Measurements from ENCODE around the gene SPATA31E1.
"Not testable (repeated sequence)": the region's sequence is repeated elsewhere in the genome, so short reads cannot be mapped to it uniquely, and the experiment has no call there.

SPATA31E1 gene

DNA sequence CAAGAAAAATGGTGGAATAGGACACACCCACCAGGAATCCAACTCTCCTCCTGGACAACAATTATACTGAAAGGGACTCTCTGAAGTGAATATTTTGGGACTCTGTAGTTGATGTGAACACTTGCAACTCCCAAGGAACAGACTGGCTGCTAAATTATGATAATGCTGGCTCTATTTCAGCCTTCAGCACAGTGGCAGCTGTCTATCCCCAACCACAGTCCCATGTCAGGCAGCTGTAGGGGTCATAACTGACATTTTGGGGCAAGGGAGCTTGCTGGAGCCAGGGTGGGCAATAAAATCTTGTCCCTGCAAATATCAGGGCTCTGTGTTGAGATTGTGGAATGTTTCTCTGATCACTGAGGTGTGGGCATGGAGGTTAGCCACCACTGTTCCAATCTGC is 14.2 kb downstream of the SPATA31E1 start:
- Histone ChIP-seq H3K4me1 (ENCODE audit: control insufficient read depth, insufficient read depth, low read length) (no peaks in the 10 kb centered on the region), H3K27ac (ENCODE audit: low read depth, low read length) (no peak overlapping the region), H3K9me3 (ENCODE audit: control insufficient read depth, insufficient read depth, low read depth, low read length) (peaks cover 10% of the 10 kb centered on the region), H3K27me3 (ENCODE audit: control insufficient read depth, insufficient read depth, low read length) (no peaks in the 10 kb centered on the region), H3K4me3 (ENCODE audit: low read depth, low read length) (no peak overlapping the region), H3K9ac (ENCODE audit: low read length) (no peak overlapping the region), H3K36me3 (ENCODE audit: control insufficient read depth, insufficient read depth, low read length) (no peaks in the 10 kb centered on the region)

DNA sequence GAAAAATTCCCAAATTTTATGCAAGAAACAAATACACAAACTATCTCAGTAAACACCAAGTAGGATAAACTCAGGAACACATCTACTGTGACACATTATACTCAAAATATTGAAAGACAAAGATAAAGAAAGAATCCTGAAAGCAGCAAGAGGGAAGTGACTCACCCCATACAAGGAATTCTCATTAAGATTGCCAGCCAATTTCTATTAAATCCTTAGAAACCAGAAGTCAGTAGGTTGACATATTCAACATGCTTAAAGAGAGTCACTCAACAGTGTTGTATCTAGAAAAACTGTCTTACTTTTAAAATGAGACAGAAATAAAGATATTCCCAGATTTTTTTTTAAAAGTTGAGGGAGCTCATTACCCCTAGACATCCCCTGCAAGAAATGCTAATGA is 15.5 kb downstream of the SPATA31E1 start:
- Histone ChIP-seq H3K27ac (ENCODE audit: low read depth, low read length) (no peak overlapping the region), H3K9me3 (ENCODE audit: control insufficient read depth, insufficient read depth, low read depth, low read length) (peaks cover 18% of the 10 kb centered on the region), H3K4me1 (ENCODE audit: control insufficient read depth, insufficient read depth, low read length) (no peaks in the 10 kb centered on the region), H3K4me3 (ENCODE audit: low read depth, low read length) (no peak overlapping the region), H3K27me3 (ENCODE audit: control insufficient read depth, insufficient read depth, low read length) (no peaks in the 10 kb centered on the region), H3K9ac (ENCODE audit: low read length) (no peak overlapping the region), H3K36me3 (ENCODE audit: control insufficient read depth, insufficient read depth, low read length) (no peaks in the 10 kb centered on the region)

DNA sequence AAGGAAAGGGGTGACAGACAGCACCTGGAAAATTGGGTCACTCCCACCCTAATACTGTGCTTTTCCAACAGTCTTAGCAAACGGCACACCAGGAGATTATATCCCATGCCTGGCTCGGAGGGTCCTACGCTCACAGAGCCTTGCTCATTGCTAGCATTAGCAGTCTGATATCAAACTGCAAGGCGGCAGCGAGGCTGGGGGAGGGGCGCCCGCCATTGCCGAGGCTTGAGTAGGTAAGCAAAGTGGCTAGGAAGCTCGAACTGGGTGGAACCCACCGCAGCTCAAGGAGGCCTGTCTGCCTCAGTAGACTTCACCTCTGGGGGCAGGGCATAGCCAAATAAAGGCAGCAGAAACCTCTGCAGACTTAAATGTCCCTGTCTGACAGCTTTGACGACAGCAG is 19.7 kb downstream of the SPATA31E1 start:
- not testable (repeated sequence) for H3K27me3 ChIP-seq (ENCODE audit: control insufficient read depth, insufficient read depth, low read length); H3K9ac ChIP-seq (ENCODE audit: low read length); H3K4me3 ChIP-seq (ENCODE audit: low read depth, low read length); H3K27ac ChIP-seq (ENCODE audit: low read depth, low read length); H3K4me1 ChIP-seq (ENCODE audit: control insufficient read depth, insufficient read depth, low read length); H3K36me3 ChIP-seq (ENCODE audit: control insufficient read depth, insufficient read depth, low read length)
- peaks cover 13% of the 10 kb centered on the region for H3K9me3 ChIP-seq (ENCODE audit: control insufficient read depth, insufficient read depth, low read depth, low read length)

DNA sequence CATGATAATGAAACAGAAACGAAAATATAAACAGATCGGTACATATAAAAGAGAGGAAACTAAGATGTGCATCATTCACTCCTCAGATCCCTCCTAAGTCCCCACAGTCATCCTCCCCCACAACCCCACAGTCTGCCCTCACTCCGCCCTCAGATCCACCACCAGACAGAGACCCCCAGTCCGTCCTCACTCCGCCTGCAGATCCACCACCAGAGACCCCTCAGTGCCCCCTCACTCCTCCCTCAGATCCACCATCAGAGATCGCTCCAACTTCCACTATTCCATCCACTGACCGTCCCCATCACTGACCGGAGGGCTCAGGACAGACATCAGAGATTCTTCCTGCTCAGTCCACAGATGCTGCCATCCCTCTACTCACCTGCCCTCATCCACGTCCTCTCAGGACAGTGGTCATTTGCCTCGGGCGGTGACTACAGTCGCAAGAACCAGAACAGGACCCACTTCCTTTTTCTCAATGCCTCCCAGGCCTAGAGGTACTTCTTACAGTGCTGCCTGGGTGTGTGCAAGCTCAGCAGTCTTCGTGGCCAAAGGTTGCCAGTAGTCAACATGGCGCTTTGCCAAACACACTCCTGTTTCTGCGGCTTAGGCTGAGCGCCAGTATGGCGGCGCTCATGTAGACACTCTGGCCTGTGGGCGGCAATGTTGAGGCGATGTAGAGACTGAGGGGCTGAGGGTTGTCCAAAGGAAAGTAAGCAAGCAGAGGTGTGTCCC is 26.8 kb downstream of the SPATA31E1 start:
- Histone ChIP-seq H3K9ac (ENCODE audit: low read length) (no peak overlapping the region), H3K4me1 (ENCODE audit: control insufficient read depth, insufficient read depth, low read length) (no peaks in the 10 kb centered on the region), H3K4me3 (ENCODE audit: low read depth, low read length) (no peak overlapping the region), H3K9me3 (ENCODE audit: control insufficient read depth, insufficient read depth, low read depth, low read length) (no peaks in the 10 kb centered on the region), H3K36me3 (ENCODE audit: control insufficient read depth, insufficient read depth, low read length) (no peaks in the 10 kb centered on the region), H3K27ac (ENCODE audit: low read depth, low read length) (no peak overlapping the region), H3K27me3 (ENCODE audit: control insufficient read depth, insufficient read depth, low read length) (no peaks in the 10 kb centered on the region)

DNA sequence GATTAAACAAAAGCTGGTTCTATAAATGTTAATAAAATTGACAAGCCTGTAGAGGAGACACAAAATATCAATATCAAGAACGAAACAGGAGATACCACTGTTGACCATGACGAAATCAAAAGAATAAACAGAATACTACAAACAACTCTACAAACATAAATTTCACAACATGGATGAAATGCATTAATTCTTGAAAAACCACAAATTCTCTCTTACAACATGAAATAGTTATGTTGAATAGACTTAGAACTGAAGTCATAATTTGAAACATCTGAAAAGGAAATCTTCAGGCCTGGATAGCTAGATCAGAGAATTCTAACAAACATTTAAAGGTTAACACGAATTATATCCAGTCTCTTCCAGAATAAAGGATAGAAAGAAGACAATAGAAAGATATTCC is 28.1 kb downstream of the SPATA31E1 start:
- Histone ChIP-seq H3K27me3 (ENCODE audit: control insufficient read depth, insufficient read depth, low read length) (no peaks in the 10 kb centered on the region), H3K9ac (ENCODE audit: low read length) (no peak overlapping the region), H3K27ac (ENCODE audit: low read depth, low read length) (no peak overlapping the region), H3K4me1 (ENCODE audit: control insufficient read depth, insufficient read depth, low read length) (no peaks in the 10 kb centered on the region), H3K4me3 (ENCODE audit: low read depth, low read length) (no peak overlapping the region), H3K9me3 (ENCODE audit: control insufficient read depth, insufficient read depth, low read depth, low read length) (no peaks in the 10 kb centered on the region), H3K36me3 (ENCODE audit: control insufficient read depth, insufficient read depth, low read length) (no peaks in the 10 kb centered on the region)

DNA sequence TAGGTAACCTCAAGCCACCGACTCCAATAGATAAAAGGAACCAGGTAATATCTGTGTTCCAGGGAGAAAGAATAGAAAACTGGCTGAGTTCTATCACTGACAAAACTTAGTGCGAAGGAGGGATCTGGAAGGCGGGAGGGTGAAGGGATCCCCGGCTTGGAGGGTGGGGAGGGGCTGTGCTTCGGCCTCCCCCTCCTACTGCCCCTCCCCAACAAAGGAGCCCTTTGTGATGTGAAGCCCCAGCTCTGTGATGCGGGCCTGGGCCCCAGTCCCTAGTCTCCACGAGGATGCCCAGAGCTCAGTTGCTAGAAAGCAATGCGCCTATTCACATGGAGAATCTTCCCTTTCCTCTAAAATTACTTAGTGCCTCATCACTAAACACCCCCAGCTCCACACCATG is 35.0 kb downstream of the SPATA31E1 start, which contains the start of gene SPATA31C1:
Gene SPATA31C1, plus strand, starts transcription at position 301 of the 400 bp plus-strand sequence.
- not testable (repeated sequence) for H3K4me1 ChIP-seq (ENCODE audit: control insufficient read depth, insufficient read depth, low read length); H3K9me3 ChIP-seq (ENCODE audit: control insufficient read depth, insufficient read depth, low read depth, low read length); H3K36me3 ChIP-seq (ENCODE audit: control insufficient read depth, insufficient read depth, low read length); H3K27me3 ChIP-seq (ENCODE audit: control insufficient read depth, insufficient read depth, low read length); H3K4me3 ChIP-seq (ENCODE audit: low read depth, low read length); H3K9ac ChIP-seq (ENCODE audit: low read length); H3K27ac ChIP-seq (ENCODE audit: low read depth, low read length)

DNA sequence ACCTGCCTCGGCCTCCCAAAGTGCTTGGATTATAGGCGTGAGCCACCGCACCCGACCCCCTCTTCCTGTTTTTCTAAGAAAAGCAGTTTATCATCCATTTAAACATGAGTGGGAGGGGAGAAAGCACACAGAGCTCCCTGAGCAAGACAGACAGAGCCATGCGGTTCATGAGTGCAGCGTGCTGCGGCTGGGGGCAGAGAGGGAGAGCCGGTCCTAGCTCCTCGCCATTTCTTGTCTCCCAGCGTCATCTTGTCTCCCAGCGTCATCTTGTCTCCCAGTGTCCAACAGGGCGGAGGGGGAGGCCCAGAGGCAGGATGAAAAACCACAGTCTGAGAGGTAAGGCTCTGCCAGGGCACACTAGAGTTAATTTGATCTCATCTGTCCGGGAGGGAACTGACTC is 36.3 kb downstream of the SPATA31E1 start:
- H3K4me3 ChIP-seq (ENCODE audit: low read depth, low read length); H3K9me3 ChIP-seq (ENCODE audit: control insufficient read depth, insufficient read depth, low read depth, low read length); H3K27me3 ChIP-seq (ENCODE audit: control insufficient read depth, insufficient read depth, low read length); H3K4me1 ChIP-seq (ENCODE audit: control insufficient read depth, insufficient read depth, low read length); H3K9ac ChIP-seq (ENCODE audit: low read length); H3K27ac ChIP-seq (ENCODE audit: low read depth, low read length); H3K36me3 ChIP-seq (ENCODE audit: control insufficient read depth, insufficient read depth, low read length): not testable (repeated sequence)

DNA sequence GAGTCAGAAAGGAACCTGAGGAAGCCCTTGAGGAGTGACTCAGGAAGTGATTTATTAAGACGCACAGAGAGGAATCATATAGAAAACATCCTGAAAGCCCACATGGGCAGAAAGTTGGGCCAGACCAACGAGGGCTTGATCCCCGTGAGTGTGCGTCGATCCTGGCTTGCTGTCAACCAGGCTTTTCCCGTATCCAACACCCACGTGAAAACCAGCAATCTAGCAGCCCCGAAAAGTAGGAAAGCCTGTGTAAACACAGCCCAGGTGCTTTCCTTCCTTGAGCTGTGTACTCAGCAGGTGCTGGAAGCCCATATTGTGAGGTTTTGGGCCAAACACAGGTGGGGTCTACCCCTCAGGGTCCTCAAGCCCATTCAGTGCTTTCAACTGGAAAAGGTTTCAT is 38.9 kb downstream of the SPATA31E1 start:
- H3K4me1 ChIP-seq (ENCODE audit: control insufficient read depth, insufficient read depth, low read length); H3K9ac ChIP-seq (ENCODE audit: low read length); H3K4me3 ChIP-seq (ENCODE audit: low read depth, low read length); H3K9me3 ChIP-seq (ENCODE audit: control insufficient read depth, insufficient read depth, low read depth, low read length); H3K27ac ChIP-seq (ENCODE audit: low read depth, low read length); H3K36me3 ChIP-seq (ENCODE audit: control insufficient read depth, insufficient read depth, low read length); H3K27me3 ChIP-seq (ENCODE audit: control insufficient read depth, insufficient read depth, low read length): not testable (repeated sequence)

DNA sequence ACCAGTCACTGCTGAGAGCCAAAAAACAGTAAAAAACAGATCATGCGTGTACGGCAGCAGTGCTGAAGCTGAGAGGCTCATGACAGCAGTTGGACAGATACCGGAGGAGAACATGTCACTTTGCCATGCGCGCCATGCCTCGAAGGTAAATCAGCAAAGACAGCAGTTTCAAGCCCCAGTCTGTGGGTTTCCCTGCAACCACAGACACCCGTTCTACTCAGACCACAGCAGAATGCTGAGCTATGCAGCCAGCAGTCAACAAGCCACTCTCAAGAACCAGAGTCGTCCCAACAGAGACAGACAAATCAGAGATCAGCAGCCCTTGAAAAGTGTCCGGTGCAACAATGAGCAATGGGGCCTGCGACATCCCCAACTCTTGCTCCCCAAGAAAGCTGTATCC is 40.3 kb downstream of the SPATA31E1 start:
- not testable (repeated sequence) for H3K4me3 ChIP-seq (ENCODE audit: low read depth, low read length); H3K9me3 ChIP-seq (ENCODE audit: control insufficient read depth, insufficient read depth, low read depth, low read length); H3K27ac ChIP-seq (ENCODE audit: low read depth, low read length); H3K9ac ChIP-seq (ENCODE audit: low read length); H3K27me3 ChIP-seq (ENCODE audit: control insufficient read depth, insufficient read depth, low read length); H3K4me1 ChIP-seq (ENCODE audit: control insufficient read depth, insufficient read depth, low read length); H3K36me3 ChIP-seq (ENCODE audit: control insufficient read depth, insufficient read depth, low read length)

DNA sequence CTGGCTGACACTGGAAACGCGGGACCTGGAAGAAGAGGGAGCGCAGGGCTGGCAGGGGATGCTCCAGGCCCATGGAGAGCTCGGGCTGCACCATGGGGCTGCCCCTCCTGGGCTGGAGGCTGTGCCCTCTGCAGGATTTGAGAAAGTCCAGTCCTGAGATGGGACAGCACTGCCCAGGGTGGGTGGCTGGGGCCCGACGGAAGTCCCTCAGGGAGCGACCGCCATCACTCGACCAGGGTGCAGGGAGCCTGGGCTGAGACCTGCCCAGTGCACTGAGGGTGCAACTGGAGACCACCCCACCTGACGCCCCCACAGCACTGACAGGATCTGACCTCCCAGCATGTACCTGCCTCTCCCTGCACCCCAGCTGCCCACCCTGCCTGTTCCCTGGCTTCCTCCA is 42.2 kb downstream of the SPATA31E1 start:
- not testable (repeated sequence) for H3K9me3 ChIP-seq (ENCODE audit: control insufficient read depth, insufficient read depth, low read depth, low read length); H3K9ac ChIP-seq (ENCODE audit: low read length); H3K4me1 ChIP-seq (ENCODE audit: control insufficient read depth, insufficient read depth, low read length); H3K27me3 ChIP-seq (ENCODE audit: control insufficient read depth, insufficient read depth, low read length); H3K36me3 ChIP-seq (ENCODE audit: control insufficient read depth, insufficient read depth, low read length); H3K27ac ChIP-seq (ENCODE audit: low read depth, low read length); H3K4me3 ChIP-seq (ENCODE audit: low read depth, low read length)

DNA sequence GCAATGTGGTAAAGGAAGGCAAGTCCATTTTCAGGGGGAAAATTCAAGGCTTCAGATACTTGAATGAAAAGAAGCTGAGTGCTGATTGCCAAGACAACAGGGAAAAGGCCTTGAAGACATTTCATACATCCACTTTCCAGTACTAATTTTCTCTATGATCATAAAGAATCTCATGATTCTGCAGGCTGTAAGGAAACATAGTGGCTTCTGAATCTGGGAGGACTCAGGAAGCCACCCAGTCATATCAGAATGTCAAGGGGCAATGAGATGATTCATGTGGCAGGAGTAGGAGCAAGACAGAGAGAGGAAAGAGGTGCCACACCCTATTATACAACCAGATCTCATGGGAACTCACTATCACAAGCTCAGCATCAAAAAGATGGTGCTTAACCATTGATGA is 46.5 kb downstream of the SPATA31E1 start:
- not testable (repeated sequence) for H3K4me3 ChIP-seq (ENCODE audit: low read depth, low read length); H3K9me3 ChIP-seq (ENCODE audit: control insufficient read depth, insufficient read depth, low read depth, low read length); H3K27me3 ChIP-seq (ENCODE audit: control insufficient read depth, insufficient read depth, low read length); H3K36me3 ChIP-seq (ENCODE audit: control insufficient read depth, insufficient read depth, low read length); H3K9ac ChIP-seq (ENCODE audit: low read length); H3K27ac ChIP-seq (ENCODE audit: low read depth, low read length); H3K4me1 ChIP-seq (ENCODE audit: control insufficient read depth, insufficient read depth, low read length)

DNA sequence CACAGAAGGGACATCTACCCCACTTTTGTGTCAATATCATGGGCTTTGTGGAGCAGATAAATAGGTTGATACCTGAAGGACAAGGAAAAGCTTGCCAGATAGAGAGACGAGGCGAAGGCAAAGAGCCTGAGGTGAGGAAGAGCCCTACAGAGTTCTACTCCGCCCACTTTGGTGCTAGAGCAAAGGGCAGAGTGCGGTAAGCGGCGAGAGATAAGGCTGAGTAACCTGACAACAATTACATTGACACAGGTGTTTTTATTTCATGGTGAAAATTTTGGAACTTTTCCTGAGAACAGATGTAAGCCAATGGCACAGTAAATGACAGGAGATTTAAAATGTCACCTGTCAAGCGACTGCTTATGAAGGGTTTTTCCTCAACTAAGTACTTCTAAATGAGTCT is 51.8 kb downstream of the SPATA31E1 start:
- H3K27me3 ChIP-seq (ENCODE audit: control insufficient read depth, insufficient read depth, low read length); H3K9me3 ChIP-seq (ENCODE audit: control insufficient read depth, insufficient read depth, low read depth, low read length); H3K4me1 ChIP-seq (ENCODE audit: control insufficient read depth, insufficient read depth, low read length); H3K27ac ChIP-seq (ENCODE audit: low read depth, low read length); H3K4me3 ChIP-seq (ENCODE audit: low read depth, low read length); H3K36me3 ChIP-seq (ENCODE audit: control insufficient read depth, insufficient read depth, low read length); H3K9ac ChIP-seq (ENCODE audit: low read length): not testable (repeated sequence)

All from HUES6 (cell line).